Spleen (tissue), 11 donors: Measurements from ENCODE around the gene PRKCD. TPM values are rescaled to one million over a fixed set of nuclear protein-coding genes. Genes with fewer than 3 reads are reported as not detected.

Experiments used
- DNase-seq: peaks from one replicate; pipeline ENCODE4 v3.0.0-alpha.2; 2020
- H3K27ac ChIP-seq, 8 donors: fragments of 200-600 bp; sonication (generic) in 7 of 8; 1 replicate in 4 of 8; 2 replicates in 4 of 8; pipeline versions ENCODE4 v1.5.0 to v1.8.0; 2016 to 2021; ENCODE audit warnings: inconsistent platforms in 4 of 8, mild to moderate bottlenecking in 4 of 8, moderate library complexity in 1 of 8
- H3K27me3 ChIP-seq, 7 donors: fragments of 200-600 bp; sonication (generic) in 6 of 7; replicated peaks in 1 of 7; 1 replicate in 4 of 7; 2 replicates in 3 of 7; pipeline versions ENCODE4 v1.5.0 to v1.8.0; 2016 to 2021; ENCODE audit warnings: inconsistent platforms in 3 of 7, mild to moderate bottlenecking in 1 of 7
- H3K36me3 ChIP-seq, 6 donors: fragments of 200-600 bp; sonication (generic) in 5 of 6; 1 replicate in 4 of 6; 2 replicates in 2 of 6; pipeline versions ENCODE4 v1.5.0 to v1.8.0; 2016 to 2021; ENCODE audit warnings: inconsistent platforms in 2 of 6
- H3K4me1 ChIP-seq, 6 donors: fragments of 200-600 bp; sonication (generic) in 5 of 6; 1 replicate in 3 of 6; 2 replicates in 3 of 6; pipeline versions ENCODE4 v1.5.0 to v1.8.0; 2016 to 2021; ENCODE audit warnings: inconsistent platforms in 3 of 6
- H3K4me3 ChIP-seq, 8 donors: fragments of 200-600 bp; sonication (generic) in 7 of 8; 1 replicate in 4 of 8; 2 replicates in 4 of 8; pipeline versions ENCODE4 v1.5.0 to v1.8.0; 2016 to 2021; ENCODE audit warnings: inconsistent platforms in 4 of 8, mild to moderate bottlenecking in 4 of 8, moderate library complexity in 2 of 8
- H3K9me3 ChIP-seq, 8 donors: fragments of 200-600 bp; sonication (generic) in 7 of 8; 1 replicate in 4 of 8; 2 replicates in 4 of 8; pipeline versions ENCODE4 v1.5.0 to v1.8.0; 2016 to 2021; ENCODE audit warnings: inconsistent platforms in 4 of 8
- POLR2A ChIP-seq, 3 donors: fragments of 450-650 bp; IDR thresholded peaks; one replicate each; pipeline ENCODE4 v1.5.1; 2017; ENCODE audit warnings: antibody characterized with exemption in 3 of 3, mild to moderate bottlenecking in 1 of 3
- POLR2AphosphoS5 ChIP-seq, 3 donors: sonication (generic); formaldehyde crosslinking; IDR thresholded peaks; one replicate each; pipeline ENCODE4 v1.5.1; 2017; ENCODE audit warnings: antibody characterized with exemption in 3 of 3
- WGBS, 5 donors: extraction: QIAGEN DNeasy Blood & Tissue Kit in 3 of 5; methylation state at CpG; one replicate each; pipeline versions ENCODE4 v1.1.5 to v1.1.7; 2013 to 2018; 5-methylcytosine and 5-hydroxymethylcytosine counted together
- intact Hi-C: fragments of 100-400 bp; cut with DNase I; formaldehyde crosslinking; loops from one replicate; pipeline ENCODE4 v1.15.0; 2023; ENCODE audit warnings: low total_unique reads
- polyA plus RNA-seq, 3 donors: library from polyadenylated mRNA; stranded (reverse); fragments of 200-250 nt; gene quantifications; one replicate each; pipeline ENCODE4 v1.2.1, GENCODE V29; 2013
- total RNA-seq, 7 donors: library from RNA; depleted of rRNA in 3 of 7; stranded (reverse); fragments of >200 nt in 3 of 7; fragmentation: NEBNext Ultra II Directional in 4 of 7; extraction: Animal tissue kit (Norgen Biotek cat#: 25700) in 4 of 7; gene quantifications; one replicate each; pipeline versions ENCODE4 v1.1.0 to v1.2.1, GENCODE V29; 2016 to 2021
- TF ChIP-seq, protein P1 (sequence below), 11 experiments: fragments of 200-600 bp in 7 of 11; fragments of 450-650 bp in 4 of 11; sonication (generic) in 4 of 11; IDR thresholded peaks in 8 of 11; conservative IDR thresholded peaks in 3 of 11; 1 replicate in 7 of 11; 2 replicates in 4 of 11; pipeline versions ENCODE4 v1.4.0 to v1.8.0; 2016 to 2021; ENCODE audit warnings: antibody characterized with exemption in 11 of 11, inconsistent platforms in 4 of 11, mild to moderate bottlenecking in 1 of 11
- donor health status: healthy with polysubstance abuse.
- donor health status: DM: no; HTN: no; CAD: no; lungs with moderate emphysema.
- donor health status: DM: no; HTN: no; CAD: no.
- donor health status: Bipolar disorder and iron deficiency.
- donor health status: healthy.
- donor health status: DM: no; HTN: no; CAD: no.
- donor health status: DM: yes; HTN: yes; CAD: no.

Gene PRKCD
- total and polyA plus RNA-seq, 10 donors: 22.2 to 100 (median 48.5) TPM

DNA sequence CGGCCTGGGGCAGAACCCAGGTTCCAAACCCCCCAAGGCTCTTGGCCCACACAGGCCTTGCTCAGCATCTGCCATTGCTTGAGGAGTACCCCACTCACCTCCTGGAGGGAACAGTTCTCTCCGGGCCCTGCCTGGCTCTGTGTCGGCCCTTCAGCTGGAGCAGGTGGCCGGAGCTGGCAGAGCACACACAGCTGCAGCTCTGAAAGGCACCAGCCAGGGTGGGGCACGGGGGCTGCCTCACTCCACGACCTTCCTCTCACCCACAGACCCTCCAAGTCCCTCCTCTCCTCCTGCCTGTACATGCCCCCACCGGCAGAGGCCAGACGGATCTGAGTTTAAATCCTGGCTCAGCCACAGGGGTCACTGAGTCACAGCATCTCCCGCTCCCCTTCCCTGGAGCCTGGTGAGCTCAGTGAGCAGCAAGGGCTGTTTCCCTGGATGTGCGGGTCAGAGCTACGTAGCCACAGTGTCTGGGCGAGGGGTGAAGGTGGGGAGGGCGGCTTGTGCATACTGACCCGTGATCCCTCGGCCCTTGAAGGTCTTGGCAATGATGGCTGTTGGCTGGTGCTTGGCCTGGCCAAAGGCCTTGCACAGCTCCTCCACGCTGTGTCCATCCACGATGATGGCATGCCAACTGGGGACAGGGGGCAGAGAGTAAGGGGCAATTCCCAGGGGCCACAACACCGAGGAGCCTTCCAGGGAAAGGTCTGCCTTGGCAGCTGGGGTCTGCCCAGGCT lies 71.8 kb downstream of the PRKCD start:
- no peaks in the 10 kb centered on the region for H3K27me3 ChIP-seq
- H3K4me3 ChIP-seq: no peak overlapping the region
- H3K4me1 ChIP-seq: peaks cover 11 to 70% (median 42%) of the 10 kb centered on the region in 6 donors
- peak; percentile 58 for DNase-seq
- intact Hi-C loops: no loop called here
- no peaks in the 10 kb centered on the region for H3K9me3 ChIP-seq
- peaks cover 7 to 100% (median 89%) of the 10 kb centered on the region in 6 donors for H3K36me3 ChIP-seq
- peak overlapping the region in 1 of 8 donors; percentile 23 for H3K27ac ChIP-seq
- WGBS, 5 donors: 82 to 87% (median 84%) methylated on average over 15 to 18 of the region's 18 CpGs
- TF ChIP-seq POLR2AphosphoS5 (IDR thresholded peaks at IDR 0.05) (peak in 2 of 3 donors; percentile 23 to 63), POLR2A (IDR thresholded peaks at IDR 0.05) (no peak)
- TF ChIP-seq, protein P1, sequence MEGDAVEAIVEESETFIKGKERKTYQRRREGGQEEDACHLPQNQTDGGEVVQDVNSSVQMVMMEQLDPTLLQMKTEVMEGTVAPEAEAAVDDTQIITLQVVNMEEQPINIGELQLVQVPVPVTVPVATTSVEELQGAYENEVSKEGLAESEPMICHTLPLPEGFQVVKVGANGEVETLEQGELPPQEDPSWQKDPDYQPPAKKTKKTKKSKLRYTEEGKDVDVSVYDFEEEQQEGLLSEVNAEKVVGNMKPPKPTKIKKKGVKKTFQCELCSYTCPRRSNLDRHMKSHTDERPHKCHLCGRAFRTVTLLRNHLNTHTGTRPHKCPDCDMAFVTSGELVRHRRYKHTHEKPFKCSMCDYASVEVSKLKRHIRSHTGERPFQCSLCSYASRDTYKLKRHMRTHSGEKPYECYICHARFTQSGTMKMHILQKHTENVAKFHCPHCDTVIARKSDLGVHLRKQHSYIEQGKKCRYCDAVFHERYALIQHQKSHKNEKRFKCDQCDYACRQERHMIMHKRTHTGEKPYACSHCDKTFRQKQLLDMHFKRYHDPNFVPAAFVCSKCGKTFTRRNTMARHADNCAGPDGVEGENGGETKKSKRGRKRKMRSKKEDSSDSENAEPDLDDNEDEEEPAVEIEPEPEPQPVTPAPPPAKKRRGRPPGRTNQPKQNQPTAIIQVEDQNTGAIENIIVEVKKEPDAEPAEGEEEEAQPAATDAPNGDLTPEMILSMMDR (IDR thresholded peaks at IDR 0.05 in 8 of 11, conservative IDR thresholded peaks at IDR 0.05 in 3 of 11): no peak

DNA sequence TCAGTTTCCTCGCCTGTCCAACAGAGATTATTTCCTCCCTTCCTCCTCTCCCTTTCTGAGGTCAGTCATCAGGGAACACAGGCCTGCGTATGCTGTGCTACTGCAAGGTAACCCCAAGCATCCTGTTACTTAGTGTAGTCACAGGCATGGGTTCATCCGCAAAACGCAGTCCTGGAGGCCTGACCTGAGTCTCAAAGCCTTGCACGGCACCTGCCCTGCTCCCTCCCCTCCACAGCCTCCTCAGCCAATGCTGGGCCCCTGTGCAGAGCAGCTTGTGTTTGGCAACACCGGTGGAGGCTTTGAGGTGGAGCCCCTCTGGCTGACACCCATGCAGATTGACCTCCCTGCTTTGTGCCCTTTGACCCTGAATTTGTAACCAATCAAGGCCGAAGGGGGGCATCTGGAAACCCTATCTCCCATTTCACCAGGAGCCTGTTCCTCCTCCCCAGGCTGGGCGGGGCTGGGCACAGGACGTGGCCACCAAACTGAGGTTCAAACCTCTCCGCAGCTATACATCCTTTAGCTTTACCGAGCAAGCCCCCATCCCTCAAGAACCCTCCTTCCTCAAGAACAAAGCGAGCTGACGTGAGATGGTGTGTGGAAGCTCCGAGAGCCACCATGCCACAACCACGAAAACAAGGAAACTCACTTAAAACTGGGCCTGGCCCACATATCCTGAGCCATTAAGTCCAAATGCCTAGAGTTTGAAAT lies 73.3 kb downstream of the PRKCD start:
- Histone ChIP-seq H3K36me3 (peaks cover 7 to 100% (median 89%) of the 10 kb centered on the region in 6 donors), H3K4me1 (peaks cover 11 to 70% (median 40%) of the 10 kb centered on the region in 6 donors), H3K9me3 (no peaks in the 10 kb centered on the region), H3K4me3 (no peak overlapping the region), H3K27me3 (no peaks in the 10 kb centered on the region), H3K27ac (peak overlapping the region in 1 of 8 donors; percentile 86)
- intact Hi-C loops: no loop called here
- TF ChIP-seq POLR2AphosphoS5 (IDR thresholded peaks at IDR 0.05): peak in 2 of 3 donors; percentile 47 to 50
- TF ChIP-seq, protein P1 (IDR thresholded peaks at IDR 0.05 in 8 of 11, conservative IDR thresholded peaks at IDR 0.05 in 3 of 11): no peak
- 66 to 83% (median 75%) methylated on average over 12 to 15 of the region's 15 CpGs for WGBS, 5 donors
- no peak for DNase-seq

DNA sequence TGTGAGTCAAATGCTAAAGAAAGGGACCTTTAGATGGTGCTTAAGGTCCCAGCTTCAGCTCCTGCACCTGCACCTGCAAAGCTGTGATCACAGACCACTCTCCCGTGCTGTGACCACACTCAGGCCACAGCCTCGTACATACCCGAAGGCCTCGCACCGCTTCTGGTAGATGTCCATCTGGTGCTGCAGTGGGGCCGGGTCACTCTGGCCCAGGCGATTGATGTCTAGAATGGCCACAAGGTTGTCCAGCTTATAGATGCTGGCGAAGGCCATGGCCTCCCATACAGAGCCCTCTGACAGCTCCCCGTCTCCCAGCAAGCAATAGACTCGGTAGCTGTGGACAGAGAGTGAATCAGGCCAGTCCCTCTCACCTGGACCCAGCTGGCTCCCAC lies 73.8 kb downstream of the PRKCD start:
- Histone ChIP-seq H3K4me3 (no peak overlapping the region), H3K27me3 (no peaks in the 10 kb centered on the region), H3K4me1 (peaks cover 11 to 67% (median 41%) of the 10 kb centered on the region in 6 donors), H3K36me3 (peaks cover 8 to 100% (median 88%) of the 10 kb centered on the region in 6 donors), H3K27ac (peak overlapping the region in 3 of 8 donors; percentile 76 to 86 (median 82)), H3K9me3 (no peaks in the 10 kb centered on the region)
- 91 to 97% (median 93%) methylated on average over 5 to 10 of the region's 10 CpGs for WGBS, 5 donors
- TF ChIP-seq, protein P1 (IDR thresholded peaks at IDR 0.05 in 8 of 11, conservative IDR thresholded peaks at IDR 0.05 in 3 of 11): no peak
- TF ChIP-seq POLR2A (IDR thresholded peaks at IDR 0.05): no peak
- no peak for TF ChIP-seq POLR2AphosphoS5 (IDR thresholded peaks at IDR 0.05)
- intact Hi-C loops: no loop called here
- no peak for DNase-seq

DNA sequence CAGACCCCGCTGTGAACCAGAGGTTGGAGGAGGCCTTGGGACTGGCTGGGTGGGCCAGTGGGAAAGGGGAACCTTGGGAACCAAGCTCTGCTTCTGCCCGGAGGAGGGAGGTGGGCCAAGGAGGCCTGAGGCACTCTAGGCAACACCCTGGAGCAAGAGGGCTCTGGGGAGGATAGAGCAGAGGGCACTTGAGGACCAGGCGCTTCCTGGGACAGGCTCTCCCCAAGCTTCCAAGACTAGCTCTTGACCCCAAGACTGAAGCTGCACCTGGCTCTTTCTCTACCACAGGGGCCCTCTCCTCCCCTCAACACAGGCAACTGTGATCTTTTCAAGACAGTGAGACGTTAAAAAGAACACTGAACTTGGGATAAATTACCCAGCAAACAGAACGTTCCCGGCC lies 74.5 kb downstream of the PRKCD start:
- no peaks in the 10 kb centered on the region for H3K9me3 ChIP-seq
- 67 to 80% (median 72%) methylated on average over 5 to 6 of the region's 6 CpGs for WGBS, 5 donors
- no peak for DNase-seq
- intact Hi-C loops: no loop called here
- H3K36me3 ChIP-seq: peaks cover 6 to 100% (median 88%) of the 10 kb centered on the region in 6 donors
- H3K4me3 ChIP-seq: no peak overlapping the region
- TF ChIP-seq, protein P1 (IDR thresholded peaks at IDR 0.05 in 8 of 11, conservative IDR thresholded peaks at IDR 0.05 in 3 of 11): no peak
- no peak for TF ChIP-seq POLR2A (IDR thresholded peaks at IDR 0.05)
- TF ChIP-seq POLR2AphosphoS5 (IDR thresholded peaks at IDR 0.05): no peak
- H3K27me3 ChIP-seq: no peaks in the 10 kb centered on the region
- H3K4me1 ChIP-seq: peaks cover 11 to 74% (median 41%) of the 10 kb centered on the region in 6 donors
- peak overlapping the region in 7 of 8 donors; percentile 57 to 86 (median 77) for H3K27ac ChIP-seq
